Erythroblast (primary cell): Measurements from ENCODE around the gene PDE3A.

Experiments used
- GATA1 ChIP-seq: IDR thresholded peaks from 2 replicates; pipeline ENCODE4 v1.6.1; 2011; ENCODE audit warnings: low read depth, mild to moderate bottlenecking, control low read depth, low read length, moderate library complexity
- POLR2A ChIP-seq: IDR thresholded peaks from 2 replicates; pipeline ENCODE4 v1.6.1; 2011; ENCODE audit warnings: mild to moderate bottlenecking, low read length

GRCh38 chr12:20528208-20528607, 159.9 kb downstream of the PDE3A start:
- TF ChIP-seq POLR2A (no peak), GATA1 (no peak)
